ENCODE measurements around the gene ASPHD2. TPM values are rescaled to one million over a fixed set of nuclear protein-coding genes. Genes with fewer than 3 reads are reported as not detected.

ASPHD2 gene
- total and polyA plus RNA-seq, 10 of the 15 experiments (the other 5 are each of a cell fraction or from before 2014, with no cell fraction given) = 1.6 to 10.6 (median 5.2) TPM

DNA sequence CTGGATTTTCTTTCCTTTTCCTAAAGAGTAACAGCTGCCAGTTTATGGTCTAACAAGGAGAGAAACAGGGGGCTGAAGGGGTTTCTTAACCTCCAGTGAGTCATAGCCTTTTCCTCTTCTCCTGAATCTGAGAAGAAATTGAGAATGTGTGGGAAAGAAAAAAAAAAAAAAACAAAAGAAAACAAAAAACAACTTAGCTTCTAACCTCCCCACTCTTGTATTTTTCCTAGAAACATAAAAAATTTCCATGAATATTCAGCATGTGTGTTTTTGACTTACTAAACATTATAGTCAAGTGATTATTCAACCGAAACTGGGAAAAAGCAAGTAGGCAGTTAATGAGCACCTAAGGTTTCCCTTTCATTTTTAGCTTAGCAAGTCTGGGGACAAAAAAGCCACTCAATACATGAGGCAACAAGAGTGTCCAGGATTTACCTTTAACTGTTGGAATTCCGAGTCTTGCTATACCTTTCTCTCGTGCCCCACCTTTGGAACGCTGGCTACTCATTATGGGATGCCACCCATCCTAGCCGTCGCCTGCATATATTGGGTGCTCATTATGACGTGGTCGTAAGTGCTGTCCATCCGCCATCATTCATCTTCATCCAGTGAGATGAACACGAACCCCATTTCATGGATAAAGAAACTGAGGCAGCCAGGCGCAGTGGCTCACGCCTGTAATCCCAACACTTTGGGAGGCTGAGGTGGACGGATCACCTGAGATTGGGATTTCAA, 2.4 kb downstream of the ASPHD2 start (continued):
- TF ChIP-seq, protein P1, sequence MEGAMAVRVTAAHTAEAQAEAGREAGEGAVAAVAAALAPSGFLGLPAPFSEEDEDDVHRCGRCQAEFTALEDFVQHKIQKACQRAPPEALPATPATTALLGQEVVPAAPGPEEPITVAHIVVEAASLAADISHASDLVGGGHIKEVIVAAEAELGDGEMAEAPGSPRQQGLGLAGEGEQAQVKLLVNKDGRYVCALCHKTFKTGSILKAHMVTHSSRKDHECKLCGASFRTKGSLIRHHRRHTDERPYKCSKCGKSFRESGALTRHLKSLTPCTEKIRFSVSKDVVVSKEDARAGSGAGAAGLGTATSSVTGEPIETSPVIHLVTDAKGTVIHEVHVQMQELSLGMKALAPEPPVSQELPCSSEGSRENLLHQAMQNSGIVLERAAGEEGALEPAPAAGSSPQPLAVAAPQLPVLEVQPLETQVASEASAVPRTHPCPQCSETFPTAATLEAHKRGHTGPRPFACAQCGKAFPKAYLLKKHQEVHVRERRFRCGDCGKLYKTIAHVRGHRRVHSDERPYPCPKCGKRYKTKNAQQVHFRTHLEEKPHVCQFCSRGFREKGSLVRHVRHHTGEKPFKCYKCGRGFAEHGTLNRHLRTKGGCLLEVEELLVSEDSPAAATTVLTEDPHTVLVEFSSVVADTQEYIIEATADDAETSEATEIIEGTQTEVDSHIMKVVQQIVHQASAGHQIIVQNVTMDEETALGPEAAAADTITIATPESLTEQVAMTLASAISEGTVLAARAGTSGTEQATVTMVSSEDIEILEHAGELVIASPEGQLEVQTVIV (IDR thresholded peaks at IDR 0.05; ENCODE audit: borderline replicate concordance, partially characterized antibody) = no peak
- TF ChIP-seq, protein P2, sequence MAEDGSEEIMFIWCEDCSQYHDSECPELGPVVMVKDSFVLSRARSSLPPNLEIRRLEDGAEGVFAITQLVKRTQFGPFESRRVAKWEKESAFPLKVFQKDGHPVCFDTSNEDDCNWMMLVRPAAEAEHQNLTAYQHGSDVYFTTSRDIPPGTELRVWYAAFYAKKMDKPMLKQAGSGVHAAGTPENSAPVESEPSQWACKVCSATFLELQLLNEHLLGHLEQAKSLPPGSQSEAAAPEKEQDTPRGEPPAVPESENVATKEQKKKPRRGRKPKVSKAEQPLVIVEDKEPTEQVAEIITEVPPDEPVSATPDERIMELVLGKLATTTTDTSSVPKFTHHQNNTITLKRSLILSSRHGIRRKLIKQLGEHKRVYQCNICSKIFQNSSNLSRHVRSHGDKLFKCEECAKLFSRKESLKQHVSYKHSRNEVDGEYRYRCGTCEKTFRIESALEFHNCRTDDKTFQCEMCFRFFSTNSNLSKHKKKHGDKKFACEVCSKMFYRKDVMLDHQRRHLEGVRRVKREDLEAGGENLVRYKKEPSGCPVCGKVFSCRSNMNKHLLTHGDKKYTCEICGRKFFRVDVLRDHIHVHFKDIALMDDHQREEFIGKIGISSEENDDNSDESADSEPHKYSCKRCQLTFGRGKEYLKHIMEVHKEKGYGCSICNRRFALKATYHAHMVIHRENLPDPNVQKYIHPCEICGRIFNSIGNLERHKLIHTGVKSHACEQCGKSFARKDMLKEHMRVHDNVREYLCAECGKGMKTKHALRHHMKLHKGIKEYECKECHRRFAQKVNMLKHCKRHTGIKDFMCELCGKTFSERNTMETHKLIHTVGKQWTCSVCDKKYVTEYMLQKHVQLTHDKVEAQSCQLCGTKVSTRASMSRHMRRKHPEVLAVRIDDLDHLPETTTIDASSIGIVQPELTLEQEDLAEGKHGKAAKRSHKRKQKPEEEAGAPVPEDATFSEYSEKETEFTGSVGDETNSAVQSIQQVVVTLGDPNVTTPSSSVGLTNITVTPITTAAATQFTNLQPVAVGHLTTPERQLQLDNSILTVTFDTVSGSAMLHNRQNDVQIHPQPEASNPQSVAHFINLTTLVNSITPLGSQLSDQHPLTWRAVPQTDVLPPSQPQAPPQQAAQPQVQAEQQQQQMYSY (CRISPR knock-in tag; IDR thresholded peaks at IDR 0.05) = no peak
- no peak for TF ChIP-seq HDAC6 (IDR thresholded peaks at IDR 0.05; ENCODE audit: unreplicated experiment)
- TF ChIP-seq, protein P3, sequence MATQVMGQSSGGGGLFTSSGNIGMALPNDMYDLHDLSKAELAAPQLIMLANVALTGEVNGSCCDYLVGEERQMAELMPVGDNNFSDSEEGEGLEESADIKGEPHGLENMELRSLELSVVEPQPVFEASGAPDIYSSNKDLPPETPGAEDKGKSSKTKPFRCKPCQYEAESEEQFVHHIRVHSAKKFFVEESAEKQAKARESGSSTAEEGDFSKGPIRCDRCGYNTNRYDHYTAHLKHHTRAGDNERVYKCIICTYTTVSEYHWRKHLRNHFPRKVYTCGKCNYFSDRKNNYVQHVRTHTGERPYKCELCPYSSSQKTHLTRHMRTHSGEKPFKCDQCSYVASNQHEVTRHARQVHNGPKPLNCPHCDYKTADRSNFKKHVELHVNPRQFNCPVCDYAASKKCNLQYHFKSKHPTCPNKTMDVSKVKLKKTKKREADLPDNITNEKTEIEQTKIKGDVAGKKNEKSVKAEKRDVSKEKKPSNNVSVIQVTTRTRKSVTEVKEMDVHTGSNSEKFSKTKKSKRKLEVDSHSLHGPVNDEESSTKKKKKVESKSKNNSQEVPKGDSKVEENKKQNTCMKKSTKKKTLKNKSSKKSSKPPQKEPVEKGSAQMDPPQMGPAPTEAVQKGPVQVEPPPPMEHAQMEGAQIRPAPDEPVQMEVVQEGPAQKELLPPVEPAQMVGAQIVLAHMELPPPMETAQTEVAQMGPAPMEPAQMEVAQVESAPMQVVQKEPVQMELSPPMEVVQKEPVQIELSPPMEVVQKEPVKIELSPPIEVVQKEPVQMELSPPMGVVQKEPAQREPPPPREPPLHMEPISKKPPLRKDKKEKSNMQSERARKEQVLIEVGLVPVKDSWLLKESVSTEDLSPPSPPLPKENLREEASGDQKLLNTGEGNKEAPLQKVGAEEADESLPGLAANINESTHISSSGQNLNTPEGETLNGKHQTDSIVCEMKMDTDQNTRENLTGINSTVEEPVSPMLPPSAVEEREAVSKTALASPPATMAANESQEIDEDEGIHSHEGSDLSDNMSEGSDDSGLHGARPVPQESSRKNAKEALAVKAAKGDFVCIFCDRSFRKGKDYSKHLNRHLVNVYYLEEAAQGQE (IDR thresholded peaks at IDR 0.05; ENCODE audit: low read depth, low read length) = no peak
- TF ChIP-seq, protein P4, sequence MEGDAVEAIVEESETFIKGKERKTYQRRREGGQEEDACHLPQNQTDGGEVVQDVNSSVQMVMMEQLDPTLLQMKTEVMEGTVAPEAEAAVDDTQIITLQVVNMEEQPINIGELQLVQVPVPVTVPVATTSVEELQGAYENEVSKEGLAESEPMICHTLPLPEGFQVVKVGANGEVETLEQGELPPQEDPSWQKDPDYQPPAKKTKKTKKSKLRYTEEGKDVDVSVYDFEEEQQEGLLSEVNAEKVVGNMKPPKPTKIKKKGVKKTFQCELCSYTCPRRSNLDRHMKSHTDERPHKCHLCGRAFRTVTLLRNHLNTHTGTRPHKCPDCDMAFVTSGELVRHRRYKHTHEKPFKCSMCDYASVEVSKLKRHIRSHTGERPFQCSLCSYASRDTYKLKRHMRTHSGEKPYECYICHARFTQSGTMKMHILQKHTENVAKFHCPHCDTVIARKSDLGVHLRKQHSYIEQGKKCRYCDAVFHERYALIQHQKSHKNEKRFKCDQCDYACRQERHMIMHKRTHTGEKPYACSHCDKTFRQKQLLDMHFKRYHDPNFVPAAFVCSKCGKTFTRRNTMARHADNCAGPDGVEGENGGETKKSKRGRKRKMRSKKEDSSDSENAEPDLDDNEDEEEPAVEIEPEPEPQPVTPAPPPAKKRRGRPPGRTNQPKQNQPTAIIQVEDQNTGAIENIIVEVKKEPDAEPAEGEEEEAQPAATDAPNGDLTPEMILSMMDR (IDR thresholded peaks at IDR 0.05 in 2 of 3, conservative IDR thresholded peaks at IDR 0.05 in 1 of 3; ENCODE audit: control insufficient read depth in 2 of 3, extremely low read depth in 1 of 3, insufficient read depth in 1 of 3, low read depth in 3 of 3, low read length in 3 of 3) = no peak
- TF ChIP-seq CBFB (IDR thresholded peaks at IDR 0.05; ENCODE audit: low read depth) = no peak
- TF ChIP-seq SMAD5 (IDR thresholded peaks at IDR 0.05; ENCODE audit: low read depth) = no peak
- no peak for TF ChIP-seq POLR2AphosphoS5 (IDR thresholded peaks at IDR 0.05; ENCODE audit: low read length)
- TF ChIP-seq, protein P5, sequence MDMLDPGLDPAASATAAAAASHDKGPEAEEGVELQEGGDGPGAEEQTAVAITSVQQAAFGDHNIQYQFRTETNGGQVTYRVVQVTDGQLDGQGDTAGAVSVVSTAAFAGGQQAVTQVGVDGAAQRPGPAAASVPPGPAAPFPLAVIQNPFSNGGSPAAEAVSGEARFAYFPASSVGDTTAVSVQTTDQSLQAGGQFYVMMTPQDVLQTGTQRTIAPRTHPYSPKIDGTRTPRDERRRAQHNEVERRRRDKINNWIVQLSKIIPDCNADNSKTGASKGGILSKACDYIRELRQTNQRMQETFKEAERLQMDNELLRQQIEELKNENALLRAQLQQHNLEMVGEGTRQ (IDR thresholded peaks at IDR 0.05; ENCODE audit: borderline replicate concordance, low read depth, low read length) = no peak
- TF ChIP-seq RELA (IDR thresholded peaks at IDR 0.05; ENCODE audit: borderline replicate concordance, partially characterized antibody) = no peak
- TF ChIP-seq NR2F1 (conservative IDR thresholded peaks at IDR 0.05) = no peak
- TF ChIP-seq CBX3 (IDR thresholded peaks at IDR 0.05; ENCODE audit: borderline replicate concordance, low read depth) = no peak
- no peak for TF ChIP-seq SREBF2 (IDR thresholded peaks at IDR 0.05; ENCODE audit: low read length)
- TF ChIP-seq CHD4 (IDR thresholded peaks at IDR 0.05) = no peak
- TF ChIP-seq ETV6 (conservative IDR thresholded peaks at IDR 0.05 in 1 of 2, IDR thresholded peaks at IDR 0.05 in 1 of 2; ENCODE audit: borderline replicate concordance in 1 of 2, low read depth in 1 of 2) = no peak
- no peak for TF ChIP-seq PML (IDR thresholded peaks at IDR 0.05; ENCODE audit: low read length)
